ENCODE data around the gene TTC12. TPM values are rescaled to one million over a fixed set of nuclear protein-coding genes. Genes with fewer than 3 reads are reported as not detected.

The TTC12 gene
- polyA plus RNA-seq, 1 of the 3 experiments (the other 2 are of a cell fraction): 15.1 TPM

- TF ChIP-seq YY1 (IDR thresholded peaks at IDR 0.05; ENCODE audit: low read depth): peak; percentile 52; the same call in 1 of the 2 replicates
- peak; percentile 88 for TF ChIP-seq POLR2AphosphoS5 (IDR thresholded peaks at IDR 0.05; ENCODE audit: low read depth, low read length)
- TF ChIP-seq TAF1 (IDR thresholded peaks at IDR 0.05; ENCODE audit: borderline replicate concordance, low read depth, low read length): peak; percentile 74
- TF ChIP-seq PBX3 (IDR thresholded peaks at IDR 0.05): no peak
- TF ChIP-seq REST (IDR thresholded peaks at IDR 0.05; ENCODE audit: low read depth, low read length): no peak
- no peak for TF ChIP-seq MEF2A (IDR thresholded peaks at IDR 0.05; ENCODE audit: borderline replicate concordance, low read depth)
- no peak for TF ChIP-seq FOXJ3 (CRISPR knock-in tag; IDR thresholded peaks at IDR 0.05)
- 0 out of 2 replicates have a peak, but pooled peaks have one; percentile 7 for TF ChIP-seq NRF1 (IDR thresholded peaks at IDR 0.05; ENCODE audit: low read depth, low read length)
- no peak for TF ChIP-seq JUND (IDR thresholded peaks at IDR 0.05)
- no peak for TF ChIP-seq RCOR1 (IDR thresholded peaks at IDR 0.05; ENCODE audit: low read length)
- TF ChIP-seq SMC3 (IDR thresholded peaks at IDR 0.05; ENCODE audit: low read depth, low read length): no peak
- no peak for TF ChIP-seq ELF1 (IDR thresholded peaks at IDR 0.05)
Observed at GRCh38 chr11:113314389-113315301, at the start of gene TTC12 (continued).

- DNase-seq: no peak
- peaks cover 0 to 17% of the 10 kb centered on the region in 2 experiments for H3K36me3 ChIP-seq (replicated peaks in 1 of 2; ENCODE audit: control insufficient read depth in 1 of 2, insufficient read depth in 2 of 2, low read length in 1 of 2)
- no peaks in the 10 kb centered on the region for H3K79me2 ChIP-seq (ENCODE audit: insufficient read depth)
- H3K9me2 ChIP-seq: no peaks in the 10 kb centered on the region
- ChIA-PET POLR2A (no interaction called here), CTCF (interaction anchor here (1.3 kb wide), 1 partner anchor 677 kb away, joined by 4 read pairs; no protein-coding TSS in a partner anchor)
- TF ChIP-seq JUND (IDR thresholded peaks at IDR 0.05): no peak
- no peak for TF ChIP-seq EP300 (IDR thresholded peaks at IDR 0.05; ENCODE audit: borderline replicate concordance in 1 of 2, low read depth in 1 of 2, low read length in 1 of 2)
- no peak for TF ChIP-seq EZH2phosphoT487 (IDR thresholded peaks at IDR 0.05; ENCODE audit: borderline replicate concordance, low read depth)
- TF ChIP-seq TEAD4 (IDR thresholded peaks at IDR 0.05; ENCODE audit: borderline replicate concordance, insufficient read depth): no peak
- no peak for TF ChIP-seq TCF12 (IDR thresholded peaks at IDR 0.05)
- no peak for TF ChIP-seq SIN3A (IDR thresholded peaks at IDR 0.05; ENCODE audit: borderline replicate concordance, low read depth, low read length)
- no peak for TF ChIP-seq CHD2 (IDR thresholded peaks at IDR 0.05; ENCODE audit: low read length, partially characterized antibody)
- TF ChIP-seq FOSL2 (IDR thresholded peaks at IDR 0.05; ENCODE audit: borderline replicate concordance, low read depth): no peak
- WGBS (ENCODE audit: low lambda C conversion rate): 44% methylated on average over 2 of the region's 2 CpGs
- H3K27ac ChIP-seq (ENCODE audit: low read depth in 2 of 2, low read length in 1 of 2): no peak overlapping the region
- H3K4me2 ChIP-seq: no peak overlapping the region
- H3K27me3 ChIP-seq (ENCODE audit: insufficient read depth): no peaks in the 10 kb centered on the region
- peaks cover 0 to 4% of the 10 kb centered on the region in 2 experiments; a peak in 1 of 4 replicates for H3K4me1 ChIP-seq (ENCODE audit: control insufficient read depth in 1 of 2, insufficient read depth in 2 of 2, low read depth in 1 of 2, low read length in 1 of 2)
- H2AFZ ChIP-seq (ENCODE audit: low read depth): no peak overlapping the region
- no peak overlapping the region for H3K4me3 ChIP-seq (ENCODE audit: low read depth in 2 of 2, low read length in 1 of 2)
- H3F3A ChIP-seq (replicated peaks; ENCODE audit: insufficient read depth): no peaks in the 10 kb centered on the region
- H3K9me3 ChIP-seq: no peaks in the 10 kb centered on the region
- no peak overlapping the region for H3K9ac ChIP-seq
- H4K20me1 ChIP-seq (ENCODE audit: insufficient read depth): no peaks in the 10 kb centered on the region
Observed at GRCh38 chr11:113265362-113265761, 49.0 kb upstream of the TTC12 start.
